Measurements from ENCODE around the gene ARID3A.

DNA sequence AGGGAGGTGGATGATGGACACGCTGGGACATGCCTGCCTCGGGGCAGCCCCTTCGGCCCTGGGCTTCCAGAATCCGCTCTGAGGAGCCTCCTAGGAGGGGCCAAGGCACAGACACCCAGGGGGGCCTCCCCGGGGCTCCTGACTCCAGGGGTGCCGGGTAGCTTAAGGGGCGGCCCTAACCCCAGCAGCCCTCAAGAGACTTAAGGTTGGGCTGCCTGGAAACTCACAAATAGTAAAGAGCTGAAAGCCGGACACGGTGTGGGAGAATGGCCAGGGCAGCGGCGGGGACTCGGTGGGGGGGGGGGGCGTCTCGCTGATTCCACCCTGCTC, 7.7 kb downstream of the ARID3A start:
- TF ChIP-seq EZH2phosphoT487 (IDR thresholded peaks at IDR 0.05; ENCODE audit: borderline replicate concordance, low read depth, low read length): no peak
- TF ChIP-seq, protein P1, sequence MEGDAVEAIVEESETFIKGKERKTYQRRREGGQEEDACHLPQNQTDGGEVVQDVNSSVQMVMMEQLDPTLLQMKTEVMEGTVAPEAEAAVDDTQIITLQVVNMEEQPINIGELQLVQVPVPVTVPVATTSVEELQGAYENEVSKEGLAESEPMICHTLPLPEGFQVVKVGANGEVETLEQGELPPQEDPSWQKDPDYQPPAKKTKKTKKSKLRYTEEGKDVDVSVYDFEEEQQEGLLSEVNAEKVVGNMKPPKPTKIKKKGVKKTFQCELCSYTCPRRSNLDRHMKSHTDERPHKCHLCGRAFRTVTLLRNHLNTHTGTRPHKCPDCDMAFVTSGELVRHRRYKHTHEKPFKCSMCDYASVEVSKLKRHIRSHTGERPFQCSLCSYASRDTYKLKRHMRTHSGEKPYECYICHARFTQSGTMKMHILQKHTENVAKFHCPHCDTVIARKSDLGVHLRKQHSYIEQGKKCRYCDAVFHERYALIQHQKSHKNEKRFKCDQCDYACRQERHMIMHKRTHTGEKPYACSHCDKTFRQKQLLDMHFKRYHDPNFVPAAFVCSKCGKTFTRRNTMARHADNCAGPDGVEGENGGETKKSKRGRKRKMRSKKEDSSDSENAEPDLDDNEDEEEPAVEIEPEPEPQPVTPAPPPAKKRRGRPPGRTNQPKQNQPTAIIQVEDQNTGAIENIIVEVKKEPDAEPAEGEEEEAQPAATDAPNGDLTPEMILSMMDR (conservative IDR thresholded peaks at IDR 0.05; ENCODE audit: low read length): no peak
